Activated CD8-positive, alpha-beta memory T cell treated with anti-CD3 and anti-CD28 coated beads, Interleukin-2, amount 10 ng/mL, durations not matched to agents 7 days and 5 days (primary cell): ENCODE data around the gene MBD1. TPM values are rescaled to one million over a fixed set of nuclear protein-coding genes. Genes with fewer than 3 reads are reported as not detected.
"Not testable (repeated sequence)": the region's sequence is repeated elsewhere in the genome, so short reads cannot be mapped to it uniquely, and the experiment has no call there.

Source experiments
- ATAC-seq: fragments of 150-1000 bp; cut with Tn5 transposase; one replicate; pipeline ENCODE4 v1.10.0; 2021; ENCODE audit warnings: moderate library complexity
- CTCF ChIA-PET: fragments of 350-600 bp; sonication (Branson Sonifier 250); formaldehyde crosslinking; loops from one replicate; lab custom pipeline; 2021; ENCODE audit warnings: antibody characterized with exemption; lab: Charles Lee
- DNase-seq: peaks from one replicate; pipeline ENCODE4 v3.0.0-alpha.2; 2020
- H3K27ac Mint-ChIP-seq: one replicate; pipeline ENCODE4 v1.8.0; 2021; ENCODE audit warnings: mild to moderate bottlenecking, mixed read lengths
- H3K27me3 Mint-ChIP-seq: one replicate; pipeline ENCODE4 v1.8.0; 2021; ENCODE audit warnings: mixed read lengths
- H3K36me3 Mint-ChIP-seq: one replicate; pipeline ENCODE4 v1.8.0; 2021; ENCODE audit warnings: mild to moderate bottlenecking, mixed read lengths
- H3K4me1 Mint-ChIP-seq: one replicate; pipeline ENCODE4 v1.8.0; 2021; ENCODE audit warnings: mixed read lengths
- H3K4me3 Mint-ChIP-seq: one replicate; pipeline ENCODE4 v1.8.0; 2021; ENCODE audit warnings: mild to moderate bottlenecking, moderate library complexity, mixed read lengths
- H3K9me3 Mint-ChIP-seq: one replicate; pipeline ENCODE4 v1.8.0; 2022; ENCODE audit warnings: low read depth, mixed read lengths
- total RNA-seq, 2 experiments: library from RNA; stranded (reverse); gene quantifications; one replicate each; pipeline ENCODE4 v1.2.3, GENCODE V29; 2021

Gene MBD1
- total RNA-seq, 2 experiments from 2014 or later = 97.8 to 106 TPM

DNA sequence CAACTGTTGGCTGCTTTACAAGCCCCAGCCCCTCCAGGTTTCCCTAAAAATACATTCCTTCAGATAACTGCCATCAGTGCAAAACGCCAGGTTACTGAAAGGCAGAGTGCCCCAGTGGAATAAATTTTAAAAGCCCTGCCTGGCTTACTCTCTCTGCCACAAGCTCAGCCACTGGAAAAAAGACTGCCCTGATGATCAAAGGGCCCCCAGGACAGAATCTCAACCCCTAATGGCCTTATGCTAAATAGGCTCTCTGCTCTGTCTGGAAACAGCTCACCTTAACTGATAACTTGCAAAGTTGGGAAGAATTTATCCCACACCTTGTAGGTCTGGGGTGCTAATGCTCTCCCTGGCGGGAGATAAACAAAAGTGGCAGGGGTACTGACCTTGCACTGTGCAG lies 48.9 kb downstream of the MBD1 start:
- peaks cover 5% of the 10 kb centered on the region for H3K4me1 Mint-ChIP-seq
- peaks cover 14% of the 10 kb centered on the region for H3K27me3 Mint-ChIP-seq
- no peaks in the 10 kb centered on the region for H3K36me3 Mint-ChIP-seq
- CTCF ChIA-PET = no interaction called here
- H3K9me3 Mint-ChIP-seq = no peaks in the 10 kb centered on the region
- H3K27ac Mint-ChIP-seq = no peak overlapping the region
- ATAC-seq (no peak), DNase-seq (no peak)
- H3K4me3 Mint-ChIP-seq = no peak overlapping the region

DNA sequence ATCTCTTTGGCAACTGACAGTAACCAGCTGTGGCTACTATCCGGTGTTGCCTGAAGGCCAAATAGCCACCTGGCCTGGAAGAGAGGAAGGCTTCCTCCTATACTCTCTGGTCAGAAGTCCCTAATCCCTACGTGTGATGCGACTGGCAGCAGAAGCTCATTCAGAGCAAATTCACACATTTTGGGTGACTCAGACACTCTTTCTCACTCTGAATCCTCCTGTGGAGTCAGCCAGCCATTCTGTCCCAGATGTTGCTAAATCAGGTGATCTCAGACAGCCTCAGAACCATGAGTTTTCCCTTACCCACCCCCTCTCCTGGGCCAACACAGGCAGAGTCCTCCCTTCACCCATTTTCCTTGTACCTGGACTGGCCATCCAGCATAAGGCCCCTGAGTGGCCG lies 49.7 kb downstream of the MBD1 start:
- Mint-ChIP-seq H3K4me1 (peaks cover 5% of the 10 kb centered on the region), H3K27ac (no peak overlapping the region), H3K27me3 (peaks cover 14% of the 10 kb centered on the region), H3K4me3 (no peak overlapping the region), H3K9me3 (no peaks in the 10 kb centered on the region), H3K36me3 (no peaks in the 10 kb centered on the region)
- CTCF ChIA-PET = no interaction called here
- DNase-seq (no peak), ATAC-seq (no peak)

DNA sequence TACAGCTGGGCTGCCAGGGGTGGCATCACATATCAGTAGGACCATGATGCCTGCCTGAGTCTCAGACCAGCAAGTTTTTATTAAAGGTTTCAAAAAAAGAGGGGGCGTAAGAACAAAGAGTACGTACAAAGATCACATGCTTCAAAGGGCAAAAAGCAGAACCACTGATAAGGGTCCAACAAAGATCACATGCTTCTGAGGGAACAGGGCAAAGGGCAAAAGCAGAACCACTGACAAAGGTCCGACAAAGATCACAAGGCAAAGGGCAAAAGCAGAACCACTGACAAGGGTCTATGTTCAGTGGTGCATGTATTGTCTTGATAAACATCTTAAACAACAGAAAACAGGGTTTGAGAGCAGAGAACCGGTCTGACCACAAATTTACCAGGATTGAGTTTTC lies 61.1 kb downstream of the MBD1 start:
- CTCF ChIA-PET = interaction anchor here (4.1 kb wide), 1 partner anchor 137 kb away, joined by 61 read pairs; no protein-coding TSS in a partner anchor
- H3K27ac Mint-ChIP-seq, H3K4me3 Mint-ChIP-seq, H3K36me3 Mint-ChIP-seq, ATAC-seq, DNase-seq, H3K4me1 Mint-ChIP-seq, H3K9me3 Mint-ChIP-seq: not testable (repeated sequence)
- peaks cover 26% of the 10 kb centered on the region for H3K27me3 Mint-ChIP-seq

Other genes with a start within 250 kb of the MBD1 start
- gene MYO5B, start 86.4 kb downstream of the MBD1 start, total RNA-seq = under 1 TPM in 1 of 2 experiments, not detected in 1; 0.02 TPM
- under 1 TPM; 0.16 to 0.50 TPM for gene CFAP53, start 15.0 kb downstream of the MBD1 start, total RNA-seq
- gene CXXC1, start 6.2 kb upstream of the MBD1 start, total RNA-seq = 100 to 1,000 TPM; 128 to 150 TPM
- 10 to 100 TPM; 45.6 to 47.5 TPM for gene SKA1, start 93.5 kb upstream of the MBD1 start, total RNA-seq